ENCODE results near the gene AUTS2. TPM values are rescaled to one million over a fixed set of nuclear protein-coding genes. Genes with fewer than 3 reads are reported as not detected.

Gene AUTS2
- total RNA-seq, 3 donors from 2014 or later: 31.5 to 94.3 (median 81.3) TPM

- Histone ChIP-seq H3K4me3 (no peak overlapping the region), H3K4me1 (no peaks in the 10 kb centered on the region), H3K36me3 (no peaks in the 10 kb centered on the region), H3K27ac (no peak overlapping the region), H3K27me3 (no peaks in the 10 kb centered on the region), H3K9me3 (no peaks in the 10 kb centered on the region)
- no peak for TF ChIP-seq CTCF (IDR thresholded peaks at IDR 0.05)
- no peak for TF ChIP-seq POLR2A (IDR thresholded peaks at IDR 0.05)
- no peak for TF ChIP-seq POLR2AphosphoS5 (IDR thresholded peaks at IDR 0.05)
- intact Hi-C loops (cut with DNase I; ENCODE audit: low total_unique reads): no loop called here
- no peak for DNase-seq (ENCODE audit: low spot score in 2 of 2)
These were observed 755.7 kb downstream of the AUTS2 start for GRCh38 chr7:70353946-70354335.

GRCh38 chr7:70354409-70355169 is 756.3 kb downstream of the AUTS2 start:
- no peaks in the 10 kb centered on the region for H3K9me3 ChIP-seq
- no peak for DNase-seq (ENCODE audit: low spot score in 2 of 2)
- H3K4me3 ChIP-seq: no peak overlapping the region
- TF ChIP-seq CTCF (IDR thresholded peaks at IDR 0.05) (no peak), POLR2A (IDR thresholded peaks at IDR 0.05) (no peak), POLR2AphosphoS5 (IDR thresholded peaks at IDR 0.05) (no peak)
- no peaks in the 10 kb centered on the region for H3K36me3 ChIP-seq
- H3K4me1 ChIP-seq: no peaks in the 10 kb centered on the region
- no peaks in the 10 kb centered on the region for H3K27me3 ChIP-seq
- H3K27ac ChIP-seq: no peak overlapping the region
- intact Hi-C loops (cut with DNase I; ENCODE audit: low total_unique reads): no loop called here

- Histone ChIP-seq H3K4me1 (no peaks in the 10 kb centered on the region), H3K9me3 (no peaks in the 10 kb centered on the region), H3K27ac (no peak overlapping the region), H3K36me3 (no peaks in the 10 kb centered on the region), H3K4me3 (no peak overlapping the region), H3K27me3 (no peaks in the 10 kb centered on the region)
- DNase-seq (ENCODE audit: low spot score in 2 of 2): no peak
- TF ChIP-seq CTCF (IDR thresholded peaks at IDR 0.05) (no peak), POLR2A (IDR thresholded peaks at IDR 0.05) (no peak)
- intact Hi-C loops (cut with DNase I; ENCODE audit: low total_unique reads): no loop called here
These were observed 757.1 kb downstream of the AUTS2 start for GRCh38 chr7:70355198-70356020.

GRCh38 chr7:70356085-70356786 is 758.0 kb downstream of the AUTS2 start:
- TF ChIP-seq POLR2A (IDR thresholded peaks at IDR 0.05) (no peak), CTCF (IDR thresholded peaks at IDR 0.05) (no peak), POLR2AphosphoS5 (IDR thresholded peaks at IDR 0.05) (no peak)
- H3K36me3 ChIP-seq: no peaks in the 10 kb centered on the region
- no peak for DNase-seq (ENCODE audit: low spot score in 2 of 2)
- H3K4me3 ChIP-seq: no peak overlapping the region
- H3K27me3 ChIP-seq: no peaks in the 10 kb centered on the region
- peak overlapping the region; percentile 18 to 52 for H3K27ac ChIP-seq
- H3K4me1 ChIP-seq: no peaks in the 10 kb centered on the region
- intact Hi-C loops (cut with DNase I; ENCODE audit: low total_unique reads): no loop called here
- H3K9me3 ChIP-seq: no peaks in the 10 kb centered on the region

Measured in breast epithelium (tissue), 4 donors.